Measurements from ENCODE around the gene KCNQ1. TPM values are rescaled to one million over a fixed set of nuclear protein-coding genes. Genes with fewer than 3 reads are reported as not detected.
A peak's percentile ranks its signal among the peaks of the same experiment; 100 is the strongest.

Gene KCNQ1
- total RNA-seq, 1 experiment from 2014 or later: 2.5 TPM

GRCh38 chr11:2778630-2779498 lies 334.1 kb downstream of the KCNQ1 start (continued):
- TF ChIP-seq, protein P1, sequence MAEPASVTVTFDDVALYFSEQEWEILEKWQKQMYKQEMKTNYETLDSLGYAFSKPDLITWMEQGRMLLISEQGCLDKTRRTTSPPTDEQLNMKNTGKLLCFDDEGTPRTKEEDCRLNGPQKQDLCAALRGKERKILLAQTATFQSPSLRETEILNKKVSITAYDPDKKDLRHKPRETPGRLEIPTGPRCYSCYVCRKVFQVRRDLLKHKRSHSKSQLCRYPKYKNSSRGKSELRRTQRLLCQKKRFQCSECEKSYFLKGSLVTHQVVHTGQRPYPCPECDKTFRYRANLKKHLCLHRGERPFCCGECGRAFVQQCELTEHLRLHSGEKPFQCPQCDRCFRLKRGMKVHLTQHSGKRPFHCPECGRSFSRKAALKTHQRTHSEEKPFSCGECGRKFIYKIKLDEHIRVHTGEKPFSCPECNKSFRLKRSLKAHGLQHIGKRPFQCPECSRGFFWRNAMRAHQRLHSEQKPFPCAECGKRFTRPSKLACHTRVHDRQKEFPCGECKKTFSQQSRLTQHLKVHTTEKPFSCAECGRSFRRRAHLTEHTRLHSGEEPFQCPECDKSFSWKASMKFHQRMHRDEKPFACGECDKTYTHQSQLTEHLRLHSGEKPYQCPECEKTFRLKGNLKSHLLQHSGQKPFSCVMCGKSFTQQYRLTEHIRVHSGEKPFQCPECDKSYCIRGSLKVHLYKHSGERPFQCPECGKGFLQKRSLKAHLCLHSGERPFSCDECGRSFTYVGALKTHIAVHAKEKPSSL (CRISPR knock-in tag; conservative IDR thresholded peaks at IDR 0.05): no peak
- 0 out of 2 replicates have a peak, but pooled peaks have one; percentile 19 for TF ChIP-seq ZNF121 (CRISPR knock-in tag; IDR thresholded peaks at IDR 0.05)

DNA sequence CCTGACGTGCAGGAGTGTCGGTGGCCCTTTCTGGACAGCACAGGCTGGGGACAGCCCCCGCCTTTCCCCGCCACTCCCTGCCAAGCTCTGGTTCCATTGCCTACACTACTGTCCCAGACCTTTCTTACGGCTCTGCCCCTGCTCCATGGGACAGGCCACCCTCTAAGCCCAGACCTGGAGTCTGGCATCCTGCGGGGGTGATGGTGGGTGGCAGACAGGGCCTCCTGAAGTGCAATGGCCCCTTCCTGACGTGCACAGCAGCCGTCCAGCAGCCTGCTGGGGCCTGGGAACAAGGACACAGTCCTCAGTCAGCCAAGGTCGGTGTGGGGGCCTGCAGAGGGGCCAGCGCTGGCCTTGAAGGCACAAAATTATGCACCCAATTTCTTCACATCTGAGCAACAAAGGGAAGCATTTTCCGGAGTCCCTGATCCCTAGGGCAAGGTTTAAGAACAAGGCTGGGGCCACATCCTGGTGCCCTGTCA lies 334.7 kb downstream of the KCNQ1 start:
- H3K4me3 Mint-ChIP-seq: no peak overlapping the region
- POLR2A ChIA-PET: no interaction called here
- no peaks in the 10 kb centered on the region for H3K36me3 Mint-ChIP-seq
- TF ChIP-seq ETV6 (CRISPR knock-in tag; IDR thresholded peaks at IDR 0.05) (no peak), ELF4 (CRISPR knock-in tag; IDR thresholded peaks at IDR 0.05; ENCODE audit: low read depth) (no peak), TCF7 (CRISPR knock-in tag; IDR thresholded peaks at IDR 0.05; ENCODE audit: low read depth) (no peak), ARID4B (CRISPR knock-in tag; IDR thresholded peaks at IDR 0.05; ENCODE audit: borderline replicate concordance) (no peak), PRRX2 (CRISPR knock-in tag; IDR thresholded peaks at IDR 0.05) (no peak)
- TF ChIP-seq, protein P2, sequence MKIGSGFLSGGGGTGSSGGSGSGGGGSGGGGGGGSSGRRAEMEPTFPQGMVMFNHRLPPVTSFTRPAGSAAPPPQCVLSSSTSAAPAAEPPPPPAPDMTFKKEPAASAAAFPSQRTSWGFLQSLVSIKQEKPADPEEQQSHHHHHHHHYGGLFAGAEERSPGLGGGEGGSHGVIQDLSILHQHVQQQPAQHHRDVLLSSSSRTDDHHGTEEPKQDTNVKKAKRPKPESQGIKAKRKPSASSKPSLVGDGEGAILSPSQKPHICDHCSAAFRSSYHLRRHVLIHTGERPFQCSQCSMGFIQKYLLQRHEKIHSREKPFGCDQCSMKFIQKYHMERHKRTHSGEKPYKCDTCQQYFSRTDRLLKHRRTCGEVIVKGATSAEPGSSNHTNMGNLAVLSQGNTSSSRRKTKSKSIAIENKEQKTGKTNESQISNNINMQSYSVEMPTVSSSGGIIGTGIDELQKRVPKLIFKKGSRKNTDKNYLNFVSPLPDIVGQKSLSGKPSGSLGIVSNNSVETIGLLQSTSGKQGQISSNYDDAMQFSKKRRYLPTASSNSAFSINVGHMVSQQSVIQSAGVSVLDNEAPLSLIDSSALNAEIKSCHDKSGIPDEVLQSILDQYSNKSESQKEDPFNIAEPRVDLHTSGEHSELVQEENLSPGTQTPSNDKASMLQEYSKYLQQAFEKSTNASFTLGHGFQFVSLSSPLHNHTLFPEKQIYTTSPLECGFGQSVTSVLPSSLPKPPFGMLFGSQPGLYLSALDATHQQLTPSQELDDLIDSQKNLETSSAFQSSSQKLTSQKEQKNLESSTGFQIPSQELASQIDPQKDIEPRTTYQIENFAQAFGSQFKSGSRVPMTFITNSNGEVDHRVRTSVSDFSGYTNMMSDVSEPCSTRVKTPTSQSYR (CRISPR knock-in tag; IDR thresholded peaks at IDR 0.05): no peak
- TF ChIP-seq, protein P3, sequence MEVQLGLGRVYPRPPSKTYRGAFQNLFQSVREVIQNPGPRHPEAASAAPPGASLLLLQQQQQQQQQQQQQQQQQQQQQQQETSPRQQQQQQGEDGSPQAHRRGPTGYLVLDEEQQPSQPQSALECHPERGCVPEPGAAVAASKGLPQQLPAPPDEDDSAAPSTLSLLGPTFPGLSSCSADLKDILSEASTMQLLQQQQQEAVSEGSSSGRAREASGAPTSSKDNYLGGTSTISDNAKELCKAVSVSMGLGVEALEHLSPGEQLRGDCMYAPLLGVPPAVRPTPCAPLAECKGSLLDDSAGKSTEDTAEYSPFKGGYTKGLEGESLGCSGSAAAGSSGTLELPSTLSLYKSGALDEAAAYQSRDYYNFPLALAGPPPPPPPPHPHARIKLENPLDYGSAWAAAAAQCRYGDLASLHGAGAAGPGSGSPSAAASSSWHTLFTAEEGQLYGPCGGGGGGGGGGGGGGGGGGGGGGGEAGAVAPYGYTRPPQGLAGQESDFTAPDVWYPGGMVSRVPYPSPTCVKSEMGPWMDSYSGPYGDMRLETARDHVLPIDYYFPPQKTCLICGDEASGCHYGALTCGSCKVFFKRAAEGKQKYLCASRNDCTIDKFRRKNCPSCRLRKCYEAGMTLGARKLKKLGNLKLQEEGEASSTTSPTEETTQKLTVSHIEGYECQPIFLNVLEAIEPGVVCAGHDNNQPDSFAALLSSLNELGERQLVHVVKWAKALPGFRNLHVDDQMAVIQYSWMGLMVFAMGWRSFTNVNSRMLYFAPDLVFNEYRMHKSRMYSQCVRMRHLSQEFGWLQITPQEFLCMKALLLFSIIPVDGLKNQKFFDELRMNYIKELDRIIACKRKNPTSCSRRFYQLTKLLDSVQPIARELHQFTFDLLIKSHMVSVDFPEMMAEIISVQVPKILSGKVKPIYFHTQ (CRISPR knock-in tag; IDR thresholded peaks at IDR 0.05): no peak
- TF ChIP-seq, protein P4, sequence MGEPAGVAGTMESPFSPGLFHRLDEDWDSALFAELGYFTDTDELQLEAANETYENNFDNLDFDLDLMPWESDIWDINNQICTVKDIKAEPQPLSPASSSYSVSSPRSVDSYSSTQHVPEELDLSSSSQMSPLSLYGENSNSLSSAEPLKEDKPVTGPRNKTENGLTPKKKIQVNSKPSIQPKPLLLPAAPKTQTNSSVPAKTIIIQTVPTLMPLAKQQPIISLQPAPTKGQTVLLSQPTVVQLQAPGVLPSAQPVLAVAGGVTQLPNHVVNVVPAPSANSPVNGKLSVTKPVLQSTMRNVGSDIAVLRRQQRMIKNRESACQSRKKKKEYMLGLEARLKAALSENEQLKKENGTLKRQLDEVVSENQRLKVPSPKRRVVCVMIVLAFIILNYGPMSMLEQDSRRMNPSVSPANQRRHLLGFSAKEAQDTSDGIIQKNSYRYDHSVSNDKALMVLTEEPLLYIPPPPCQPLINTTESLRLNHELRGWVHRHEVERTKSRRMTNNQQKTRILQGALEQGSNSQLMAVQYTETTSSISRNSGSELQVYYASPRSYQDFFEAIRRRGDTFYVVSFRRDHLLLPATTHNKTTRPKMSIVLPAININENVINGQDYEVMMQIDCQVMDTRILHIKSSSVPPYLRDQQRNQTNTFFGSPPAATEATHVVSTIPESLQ (CRISPR knock-in tag; IDR thresholded peaks at IDR 0.05): no peak
- peaks cover 17% of the 10 kb centered on the region for H3K4me1 Mint-ChIP-seq
- H3K27ac Mint-ChIP-seq: no peak overlapping the region
- no peaks in the 10 kb centered on the region for H3K9me3 Mint-ChIP-seq
- no peak for DNase-seq (ENCODE audit: low spot score)
- no peak for ATAC-seq
- CTCF ChIA-PET: interaction anchor here (1.3 kb wide), 1 partner anchor 248 kb away, joined by 3 read pairs; no protein-coding TSS in a partner anchor
- H3K27me3 Mint-ChIP-seq (ENCODE audit: low read depth): peaks cover 29% of the 10 kb centered on the region

Data from WTC11 (cell line).